ENCODE data around the gene PKD1L1. TPM values are rescaled to one million over a fixed set of nuclear protein-coding genes. Genes with fewer than 3 reads are reported as not detected.

PKD1L1 gene
- total and polyA plus RNA-seq, 2 experiments from 2014 or later = 0.15 to 0.54 TPM

- no peak overlapping the region for H3K4me3 ChIP-seq
- H3K27me3 ChIP-seq = no peaks in the 10 kb centered on the region
- TF ChIP-seq CTCF (IDR thresholded peaks at IDR 0.05; ENCODE audit: low read depth, low read length) = no peak
- no peaks in the 10 kb centered on the region for H3K4me1 ChIP-seq (ENCODE audit: low read depth)
- no peaks in the 10 kb centered on the region for H3K36me3 ChIP-seq
- no peaks in the 10 kb centered on the region for H3K9me3 ChIP-seq (ENCODE audit: low read depth)
- no peak for DNase-seq (ENCODE audit: low read depth in 1 of 2, low spot score in 1 of 2)
- H3K27ac ChIP-seq = no peak overlapping the region
These were observed 41.4 kb downstream of the PKD1L1 start for GRCh38 chr7:47906883-47907282.

DNA sequence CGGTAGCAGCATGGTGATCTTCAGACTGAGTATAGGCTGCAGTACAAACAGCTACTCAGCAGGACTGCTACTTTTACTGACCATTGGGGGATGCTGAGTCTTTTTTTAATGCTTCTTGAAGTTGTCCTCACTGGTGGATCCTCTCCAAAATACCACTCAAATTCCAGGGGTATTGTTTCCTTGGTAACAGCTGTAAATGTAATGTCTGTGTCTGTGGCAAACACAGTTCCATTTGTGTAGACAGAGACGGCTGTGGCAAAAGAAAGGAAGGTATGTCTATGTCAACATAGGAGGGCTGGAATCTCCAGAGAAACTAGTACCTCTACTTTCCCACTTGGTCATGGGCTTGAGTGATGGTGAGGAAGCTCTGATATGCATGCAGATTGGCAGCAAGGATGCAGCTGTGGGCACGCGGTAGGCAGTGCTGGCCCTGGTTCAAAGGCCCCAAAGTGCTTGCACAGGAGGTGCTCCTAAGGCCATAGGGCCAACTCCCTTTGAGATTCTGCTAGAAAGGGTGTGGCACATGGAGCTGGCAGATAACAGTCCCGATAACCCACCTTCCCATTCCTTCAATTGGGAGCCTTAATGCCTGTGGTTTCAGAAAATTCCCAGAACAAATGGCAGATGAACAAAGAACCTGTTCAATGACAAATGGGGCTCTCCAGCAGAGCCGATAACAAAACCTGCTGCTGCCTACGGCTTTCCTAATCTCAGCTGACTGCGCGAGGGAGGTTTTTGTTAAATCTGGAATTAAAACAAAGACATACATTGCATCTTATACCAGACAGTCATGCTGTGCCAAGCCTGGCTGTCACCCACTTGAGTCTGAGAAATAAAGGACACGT, 43.0 kb downstream of the PKD1L1 start:
- H3K36me3 ChIP-seq = no peaks in the 10 kb centered on the region
- peak in 1 of 2 donors; percentile 13 for DNase-seq (ENCODE audit: low read depth in 1 of 2, low spot score in 1 of 2)
- H3K4me1 ChIP-seq (ENCODE audit: low read depth) = no peaks in the 10 kb centered on the region
- no peak overlapping the region for H3K4me3 ChIP-seq
- no peaks in the 10 kb centered on the region for H3K27me3 ChIP-seq
- H3K27ac ChIP-seq = no peak overlapping the region
- no peak for TF ChIP-seq CTCF (IDR thresholded peaks at IDR 0.05; ENCODE audit: low read depth, low read length)
- H3K9me3 ChIP-seq (ENCODE audit: low read depth) = no peaks in the 10 kb centered on the region

GRCh38 chr7:47902013-47902412, 46.3 kb downstream of the PKD1L1 start:
- Histone ChIP-seq H3K4me3 (no peak overlapping the region), H3K27ac (no peak overlapping the region), H3K9me3 (ENCODE audit: low read depth) (no peaks in the 10 kb centered on the region), H3K4me1 (ENCODE audit: low read depth) (no peaks in the 10 kb centered on the region), H3K27me3 (no peaks in the 10 kb centered on the region), H3K36me3 (no peaks in the 10 kb centered on the region)
- no peak for DNase-seq (ENCODE audit: low read depth in 1 of 2, low spot score in 1 of 2)
- TF ChIP-seq CTCF (IDR thresholded peaks at IDR 0.05; ENCODE audit: low read depth, low read length) = no peak

- DNase-seq (ENCODE audit: low read depth in 1 of 2, low spot score in 1 of 2) = no peak
- Histone ChIP-seq H3K9me3 (ENCODE audit: low read depth) (no peaks in the 10 kb centered on the region), H3K27ac (no peak overlapping the region), H3K27me3 (no peaks in the 10 kb centered on the region), H3K4me1 (ENCODE audit: low read depth) (no peaks in the 10 kb centered on the region), H3K36me3 (no peaks in the 10 kb centered on the region), H3K4me3 (no peak overlapping the region)
- no peak for TF ChIP-seq CTCF (IDR thresholded peaks at IDR 0.05; ENCODE audit: low read depth, low read length)
These were observed 46.7 kb downstream of the PKD1L1 start for GRCh38 chr7:47901542-47901941.

GRCh38 chr7:47897831-47898230, 50.4 kb downstream of the PKD1L1 start:
- Histone ChIP-seq H3K4me3 (no peak overlapping the region), H3K27me3 (no peaks in the 10 kb centered on the region), H3K36me3 (no peaks in the 10 kb centered on the region), H3K27ac (no peak overlapping the region), H3K4me1 (ENCODE audit: low read depth) (no peaks in the 10 kb centered on the region), H3K9me3 (ENCODE audit: low read depth) (no peaks in the 10 kb centered on the region)
- no peak for DNase-seq (ENCODE audit: low read depth in 1 of 2, low spot score in 1 of 2)
- no peak for TF ChIP-seq CTCF (IDR thresholded peaks at IDR 0.05; ENCODE audit: low read depth, low read length)
